Mammary epithelial cell (primary cell): Measurements from ENCODE around the gene OR9Q1.

Source experiments
- CTCF ChIP-seq, 2 donors: IDR thresholded peaks in 1 of 2; conservative IDR thresholded peaks in 1 of 2; 2 replicates each; pipeline ENCODE4 v1.5.1; 2011 to 2012; ENCODE audit warnings: inconsistent platforms in 2 of 2, low read length in 2 of 2, mild to moderate bottlenecking in 2 of 2, control low read depth in 1 of 2, low read depth in 1 of 2; ENCODE audit not compliant: insufficient read depth in 1 of 2; ENCODE audit errors: extremely low read depth in 1 of 2
- EZH2 ChIP-seq: IDR thresholded peaks from 2 replicates; pipeline ENCODE4 v1.6.1; 2012; ENCODE audit warnings: low read length, inconsistent platforms, borderline replicate concordance

GRCh38 chr11:58127350-58127749, 103.7 kb downstream of the OR9Q1 start:
- TF ChIP-seq CTCF (conservative IDR thresholded peaks at IDR 0.05 in 1 of 2, IDR thresholded peaks at IDR 0.05 in 1 of 2; ENCODE audit: extremely low read depth in 1 of 2, insufficient read depth in 1 of 2, low read depth in 1 of 2, low read length in 2 of 2): no peak
- no peak for TF ChIP-seq EZH2
